ENCODE measurements around the gene HECW1. TPM values are rescaled to one million over a fixed set of nuclear protein-coding genes. Genes with fewer than 3 reads are reported as not detected.

Gene HECW1
- total and polyA plus RNA-seq, 2 experiments from 2014 or later: 11.0 to 21.8 TPM

GRCh38 chr7:43441231-43442130 is 329.0 kb downstream of the HECW1 start:
- Histone ChIP-seq H3K4me2 (no peak overlapping the region), H3K9me2 (ENCODE audit: insufficient read depth) (peaks cover 6% of the 10 kb centered on the region; the same call in 1 of the 2 replicates), H3F3A (replicated peaks; ENCODE audit: low read depth) (no peaks in the 10 kb centered on the region), H3K27me3 (ENCODE audit: insufficient read depth) (no peaks in the 10 kb centered on the region), H3K36me3 (ENCODE audit: insufficient read depth) (no peaks in the 10 kb centered on the region), H3K4me1 (ENCODE audit: insufficient read depth) (peaks cover 18% of the 10 kb centered on the region), H3K27ac (ENCODE audit: low read depth) (no peak overlapping the region), H2AFZ (no peak overlapping the region), H3K79me2 (replicated peaks; ENCODE audit: insufficient read depth) (no peaks in the 10 kb centered on the region), H3K4me3 (no peak overlapping the region), H4K20me1 (replicated peaks; ENCODE audit: insufficient read depth) (no peaks in the 10 kb centered on the region)
- DNase-seq (ENCODE audit: low spot score): no peak
- ATAC-seq: no peak
- no peak for TF ChIP-seq ZNF331 (CRISPR knock-in tag; IDR thresholded peaks at IDR 0.05; ENCODE audit: low read depth)
- TF ChIP-seq EZH2phosphoT487 (IDR thresholded peaks at IDR 0.05; ENCODE audit: unreplicated experiment): no peak
- no peak for TF ChIP-seq CTCF (conservative IDR thresholded peaks at IDR 0.05; ENCODE audit: low read depth in 2 of 2)
- TF ChIP-seq EZH2 (IDR thresholded peaks at IDR 0.05; ENCODE audit: low read depth, unreplicated experiment): no peak
- no peak for TF ChIP-seq ETS1 (IDR thresholded peaks at IDR 0.05)
- no peak for TF ChIP-seq STAT1 (IDR thresholded peaks at IDR 0.05; ENCODE audit: unreplicated experiment)
- TF ChIP-seq CREB1 (CRISPR knock-in tag; IDR thresholded peaks at IDR 0.05; ENCODE audit: low read depth): no peak
- no peak for TF ChIP-seq POLR2AphosphoS5 (IDR thresholded peaks at IDR 0.05; ENCODE audit: low read depth)
- no peak for TF ChIP-seq NANOG (IDR thresholded peaks at IDR 0.05; ENCODE audit: borderline replicate concordance)
- no peak for TF ChIP-seq JUNB (IDR thresholded peaks at IDR 0.05; ENCODE audit: unreplicated experiment)
- TF ChIP-seq ZNF114 (CRISPR knock-in tag; IDR thresholded peaks at IDR 0.05): no peak
- TF ChIP-seq, protein P1, sequence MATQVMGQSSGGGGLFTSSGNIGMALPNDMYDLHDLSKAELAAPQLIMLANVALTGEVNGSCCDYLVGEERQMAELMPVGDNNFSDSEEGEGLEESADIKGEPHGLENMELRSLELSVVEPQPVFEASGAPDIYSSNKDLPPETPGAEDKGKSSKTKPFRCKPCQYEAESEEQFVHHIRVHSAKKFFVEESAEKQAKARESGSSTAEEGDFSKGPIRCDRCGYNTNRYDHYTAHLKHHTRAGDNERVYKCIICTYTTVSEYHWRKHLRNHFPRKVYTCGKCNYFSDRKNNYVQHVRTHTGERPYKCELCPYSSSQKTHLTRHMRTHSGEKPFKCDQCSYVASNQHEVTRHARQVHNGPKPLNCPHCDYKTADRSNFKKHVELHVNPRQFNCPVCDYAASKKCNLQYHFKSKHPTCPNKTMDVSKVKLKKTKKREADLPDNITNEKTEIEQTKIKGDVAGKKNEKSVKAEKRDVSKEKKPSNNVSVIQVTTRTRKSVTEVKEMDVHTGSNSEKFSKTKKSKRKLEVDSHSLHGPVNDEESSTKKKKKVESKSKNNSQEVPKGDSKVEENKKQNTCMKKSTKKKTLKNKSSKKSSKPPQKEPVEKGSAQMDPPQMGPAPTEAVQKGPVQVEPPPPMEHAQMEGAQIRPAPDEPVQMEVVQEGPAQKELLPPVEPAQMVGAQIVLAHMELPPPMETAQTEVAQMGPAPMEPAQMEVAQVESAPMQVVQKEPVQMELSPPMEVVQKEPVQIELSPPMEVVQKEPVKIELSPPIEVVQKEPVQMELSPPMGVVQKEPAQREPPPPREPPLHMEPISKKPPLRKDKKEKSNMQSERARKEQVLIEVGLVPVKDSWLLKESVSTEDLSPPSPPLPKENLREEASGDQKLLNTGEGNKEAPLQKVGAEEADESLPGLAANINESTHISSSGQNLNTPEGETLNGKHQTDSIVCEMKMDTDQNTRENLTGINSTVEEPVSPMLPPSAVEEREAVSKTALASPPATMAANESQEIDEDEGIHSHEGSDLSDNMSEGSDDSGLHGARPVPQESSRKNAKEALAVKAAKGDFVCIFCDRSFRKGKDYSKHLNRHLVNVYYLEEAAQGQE (IDR thresholded peaks at IDR 0.05; ENCODE audit: unreplicated experiment): no peak
- TF ChIP-seq ZNF462 (CRISPR knock-in tag; IDR thresholded peaks at IDR 0.05): no peak
- H3K27me3 Mint-ChIP-seq (ENCODE audit: insufficient read depth, low read depth, poor library complexity): peaks cover 6% of the 10 kb centered on the region
- H3K4me1 Mint-ChIP-seq: peaks cover 16% of the 10 kb centered on the region
- H3K4me3 Mint-ChIP-seq: no peak overlapping the region
- no peak overlapping the region for H3K27ac Mint-ChIP-seq
- peaks cover 7% of the 10 kb centered on the region; the same call in 1 of the 3 replicates for H3K36me3 Mint-ChIP-seq (ENCODE audit: low read depth)
- no peaks in the 10 kb centered on the region for H3K9me3 Mint-ChIP-seq
